ENCODE measurements around the gene SLAMF1.
A peak's percentile ranks its signal among the peaks of the same experiment; 100 is the strongest.

SLAMF1 gene

DNA sequence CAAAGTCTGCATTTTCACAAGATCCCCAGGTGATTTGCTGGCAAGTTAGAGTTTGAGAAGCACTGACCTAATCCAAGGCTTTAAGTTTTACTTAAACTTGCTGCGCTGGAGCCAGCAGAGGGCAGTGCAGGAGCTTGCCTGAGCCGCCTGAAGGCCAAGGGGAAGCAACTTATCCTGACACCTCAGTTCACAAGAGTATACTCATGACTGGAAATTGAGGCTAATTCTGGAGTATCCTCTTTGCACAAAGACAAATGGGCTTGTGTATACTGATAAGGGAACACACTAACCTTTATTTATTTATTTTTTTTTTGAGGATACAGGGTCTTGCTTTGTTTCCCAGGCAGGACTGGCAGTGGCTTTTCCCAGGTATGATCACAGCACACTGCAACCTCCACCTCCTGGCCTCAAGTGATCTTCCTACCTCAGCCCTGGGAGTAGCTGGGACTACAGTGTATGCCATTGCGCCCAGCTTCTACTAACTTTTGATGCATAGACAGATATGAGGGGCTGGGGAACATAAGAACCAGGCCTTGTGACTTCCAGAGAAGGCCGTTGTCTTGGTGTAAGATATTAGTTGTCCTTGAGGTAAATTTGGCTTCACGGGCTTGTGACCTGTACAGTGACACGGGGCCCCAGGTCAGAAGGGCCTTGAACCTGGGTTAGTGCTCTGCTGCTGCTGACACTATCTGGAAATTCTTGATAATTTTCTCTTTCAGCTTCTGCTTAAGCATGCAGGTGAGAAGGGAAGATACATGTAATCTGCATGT, 29.0 kb upstream of the SLAMF1 start:
- Histone ChIP-seq H3K27me3 (ENCODE audit: low read length) (no peaks in the 10 kb centered on the region), H3K9me3 (ENCODE audit: insufficient read depth, low read length) (no peaks in the 10 kb centered on the region), H3K9ac (ENCODE audit: low read length) (peak overlapping the region; percentile 55), H3K79me2 (ENCODE audit: insufficient read depth, low read length) (no peaks in the 10 kb centered on the region), H3K9me2 (replicated peaks; ENCODE audit: insufficient read depth, low read length) (no peaks in the 10 kb centered on the region), H3K36me3 (ENCODE audit: low read length) (peaks cover 8% of the 10 kb centered on the region; the same call in 1 of the 2 replicates), H4K20me1 (ENCODE audit: low read depth, low read length) (no peaks in the 10 kb centered on the region), H3F3A (ENCODE audit: insufficient read depth) (peaks cover 71% of the 10 kb centered on the region), H3K4me2 (ENCODE audit: low read depth, low read length, poor library complexity, severe bottlenecking) (peak overlapping the region; percentile 47), H3K4me3 (ENCODE audit: insufficient read depth, low read length, poor library complexity, severe bottlenecking) (peak overlapping the region; percentile 2), H3K27ac (ENCODE audit: low read depth, low read length) (peak overlapping the region; percentile 95), H2AFZ (ENCODE audit: low read depth, low read length, severe bottlenecking) (no peak overlapping the region)
- TF ChIP-seq CTCF (IDR thresholded peaks at IDR 0.05; ENCODE audit: insufficient read depth, low read length, poor library complexity, severe bottlenecking) (peak; percentile 93), EZH2phosphoT487 (conservative IDR thresholded peaks at IDR 0.05; ENCODE audit: low read length) (no peak)

GRCh38 chr1:160674415-160674814, 27.6 kb upstream of the SLAMF1 start:
- H3K4me3 ChIP-seq (ENCODE audit: insufficient read depth, low read length, poor library complexity, severe bottlenecking): peak overlapping the region; percentile 26
- peak overlapping the region; percentile 55 for H3K9ac ChIP-seq (ENCODE audit: low read length)
- H3K79me2 ChIP-seq (ENCODE audit: insufficient read depth, low read length): no peaks in the 10 kb centered on the region
- peaks cover 8% of the 10 kb centered on the region; the same call in 1 of the 2 replicates for H3K36me3 ChIP-seq (ENCODE audit: low read length)
- H3K9me3 ChIP-seq (ENCODE audit: insufficient read depth, low read length): no peaks in the 10 kb centered on the region
- no peaks in the 10 kb centered on the region for H3K27me3 ChIP-seq (ENCODE audit: low read length)
- H3F3A ChIP-seq (ENCODE audit: insufficient read depth): peaks cover 70% of the 10 kb centered on the region
- H3K4me2 ChIP-seq (ENCODE audit: low read depth, low read length, poor library complexity, severe bottlenecking): peak overlapping the region; percentile 63
- H2AFZ ChIP-seq (ENCODE audit: low read depth, low read length, severe bottlenecking): no peak overlapping the region
- peak overlapping the region; percentile 95 for H3K27ac ChIP-seq (ENCODE audit: low read depth, low read length)
- H4K20me1 ChIP-seq (ENCODE audit: low read depth, low read length): no peaks in the 10 kb centered on the region
- TF ChIP-seq EZH2phosphoT487 (conservative IDR thresholded peaks at IDR 0.05; ENCODE audit: low read length) (no peak), CTCF (IDR thresholded peaks at IDR 0.05; ENCODE audit: insufficient read depth, low read length, poor library complexity, severe bottlenecking) (no peak)
- H3K9me2 ChIP-seq (replicated peaks; ENCODE audit: insufficient read depth, low read length): no peaks in the 10 kb centered on the region

DNA sequence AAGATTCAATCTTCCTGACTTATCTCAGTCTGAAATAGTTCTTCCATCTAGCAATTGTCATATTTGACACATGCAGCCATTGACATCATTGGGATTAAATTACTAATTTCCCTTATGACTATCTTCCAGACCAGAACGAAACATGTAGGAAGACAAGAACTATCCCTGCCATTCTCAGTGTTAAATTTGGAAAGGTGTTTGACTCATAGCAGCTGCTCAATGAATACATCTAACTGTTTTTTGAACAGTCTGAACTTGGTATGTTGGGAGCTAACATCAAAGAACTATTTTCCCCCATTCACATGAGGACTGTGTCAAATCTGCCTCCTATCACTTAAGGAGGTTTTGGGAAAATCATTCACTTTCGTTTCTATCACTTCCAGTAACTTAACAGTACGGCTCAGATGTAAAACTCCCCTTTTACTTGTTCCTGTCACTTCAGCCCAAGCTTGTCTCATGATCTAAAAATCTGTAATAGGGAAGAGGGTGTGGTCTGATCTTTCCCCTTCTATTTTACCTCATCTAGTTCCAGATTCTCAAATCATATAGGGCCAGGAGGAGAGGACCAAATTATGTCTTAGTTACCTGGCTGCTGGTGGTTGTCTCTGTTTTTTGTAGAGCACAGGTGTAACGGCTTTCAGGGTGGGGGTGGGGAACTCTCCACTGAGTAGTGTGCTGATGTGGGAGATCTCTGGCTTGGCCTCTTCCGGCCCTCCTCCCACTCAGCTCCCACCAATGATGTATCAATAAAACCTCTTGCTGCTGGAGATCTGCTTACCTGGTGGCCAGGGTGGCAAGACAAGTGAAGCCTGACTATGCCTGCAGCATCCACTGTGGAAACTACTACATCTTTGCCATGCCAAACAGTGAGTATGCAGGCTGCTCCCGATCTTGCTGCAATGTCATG, 26.2 kb upstream of the SLAMF1 start:
- TF ChIP-seq CTCF (IDR thresholded peaks at IDR 0.05; ENCODE audit: insufficient read depth, low read length, poor library complexity, severe bottlenecking): no peak
- peak overlapping the region; percentile 27 for H3K4me3 ChIP-seq (ENCODE audit: insufficient read depth, low read length, poor library complexity, severe bottlenecking)
- peaks cover 11% of the 10 kb centered on the region for H3K36me3 ChIP-seq (ENCODE audit: low read length)
- H3K9ac ChIP-seq (ENCODE audit: low read length): peak overlapping the region; percentile 47
- H4K20me1 ChIP-seq (ENCODE audit: low read depth, low read length): no peaks in the 10 kb centered on the region
- no peaks in the 10 kb centered on the region for H3K9me3 ChIP-seq (ENCODE audit: insufficient read depth, low read length)
- H3K9me2 ChIP-seq (replicated peaks; ENCODE audit: insufficient read depth, low read length): no peaks in the 10 kb centered on the region
- peak overlapping the region; percentile 95 for H3K27ac ChIP-seq (ENCODE audit: low read depth, low read length)
- no peak overlapping the region for H2AFZ ChIP-seq (ENCODE audit: low read depth, low read length, severe bottlenecking)
- H3F3A ChIP-seq (ENCODE audit: insufficient read depth): peaks cover 60% of the 10 kb centered on the region
- H3K27me3 ChIP-seq (ENCODE audit: low read length): no peaks in the 10 kb centered on the region
- peak overlapping the region; percentile 63 for H3K4me2 ChIP-seq (ENCODE audit: low read depth, low read length, poor library complexity, severe bottlenecking)
- no peaks in the 10 kb centered on the region for H3K79me2 ChIP-seq (ENCODE audit: insufficient read depth, low read length)
